HG03097 (cell line): Measurements from ENCODE around the gene LRRC4C.

Source experiments
- ATAC-seq: cut with Tn5 transposase; IDR thresholded peaks from one replicate; pipeline ENCODE4 v1.9.1; 2021; ENCODE audit not compliant: unreplicated experiment, low FRiP score

The LRRC4C gene

DNA sequence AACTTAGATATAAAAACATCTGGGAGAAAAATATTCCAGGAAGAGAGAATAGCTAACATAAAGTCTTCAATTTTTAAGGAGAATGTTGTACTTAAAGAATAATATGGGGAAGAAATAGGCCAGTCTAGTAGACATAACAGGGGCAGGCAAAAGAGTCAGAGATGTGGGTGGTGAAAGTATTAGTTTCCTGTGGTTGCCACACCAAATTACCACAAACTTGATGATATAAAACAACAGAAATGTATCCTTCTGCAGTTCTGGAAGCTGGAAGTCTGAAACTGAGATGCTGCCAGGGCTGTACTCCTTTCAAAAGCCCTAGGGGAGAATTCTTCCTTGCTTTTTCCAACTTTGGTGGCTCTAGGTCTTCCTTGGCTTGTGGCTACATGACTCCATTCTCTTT lies 1309.7 kb downstream of the LRRC4C start:
- no peak for ATAC-seq

GRCh38 chr11:40140560-40140959 lies 1318.9 kb downstream of the LRRC4C start:
- ATAC-seq: no peak

DNA sequence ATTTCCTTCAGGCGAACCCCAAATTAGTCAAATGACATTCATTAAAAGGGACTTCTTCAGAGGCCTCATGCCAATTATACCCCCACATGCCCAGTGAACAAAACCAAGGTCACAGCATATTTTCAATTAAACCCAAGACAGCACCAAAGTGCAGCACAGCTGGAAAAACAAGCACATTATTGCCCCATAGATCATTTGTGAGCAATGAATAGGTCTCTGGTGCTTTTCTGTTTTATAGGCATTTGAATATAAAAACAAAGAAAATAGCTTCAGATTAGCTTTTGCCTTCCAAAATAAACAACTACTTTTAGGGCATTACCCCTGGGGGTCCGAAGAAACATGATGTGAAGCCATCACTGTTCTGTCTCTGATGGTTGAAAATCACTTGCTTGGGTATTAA lies 1319.9 kb downstream of the LRRC4C start:
- ATAC-seq: no peak

- no peak for ATAC-seq
Measured at GRCh38 chr11:40139066-40139465, 1320.4 kb downstream of the LRRC4C start.

GRCh38 chr11:40134820-40135570 lies 1324.5 kb downstream of the LRRC4C start:
- ATAC-seq: no peak

GRCh38 chr11:40133498-40133897 lies 1326.0 kb downstream of the LRRC4C start:
- no peak for ATAC-seq

- no peak for ATAC-seq
Measured at GRCh38 chr11:40132912-40133311, 1326.5 kb downstream of the LRRC4C start.

DNA sequence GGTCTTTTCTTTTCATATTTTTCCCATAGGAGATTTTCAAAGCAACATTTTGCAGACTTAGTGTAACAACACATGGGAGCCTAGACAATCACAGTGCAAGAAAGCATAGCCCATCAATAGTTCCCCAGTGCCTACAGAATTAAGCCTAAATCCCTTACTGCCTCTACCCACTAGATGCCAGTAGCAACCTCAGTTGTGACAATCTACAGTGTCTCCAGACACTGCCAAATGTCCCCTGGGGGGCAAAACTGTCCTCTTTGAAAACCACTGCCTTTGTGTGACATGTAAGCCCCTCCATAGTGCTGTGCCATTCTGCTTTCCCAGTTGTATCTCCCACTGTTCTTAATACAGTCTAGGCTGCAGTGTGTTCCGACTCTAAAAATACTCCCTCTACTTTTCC lies 1329.0 kb downstream of the LRRC4C start:
- no peak for ATAC-seq

- no peak for ATAC-seq
Measured at GRCh38 chr11:40129266-40129665, 1330.2 kb downstream of the LRRC4C start.

DNA sequence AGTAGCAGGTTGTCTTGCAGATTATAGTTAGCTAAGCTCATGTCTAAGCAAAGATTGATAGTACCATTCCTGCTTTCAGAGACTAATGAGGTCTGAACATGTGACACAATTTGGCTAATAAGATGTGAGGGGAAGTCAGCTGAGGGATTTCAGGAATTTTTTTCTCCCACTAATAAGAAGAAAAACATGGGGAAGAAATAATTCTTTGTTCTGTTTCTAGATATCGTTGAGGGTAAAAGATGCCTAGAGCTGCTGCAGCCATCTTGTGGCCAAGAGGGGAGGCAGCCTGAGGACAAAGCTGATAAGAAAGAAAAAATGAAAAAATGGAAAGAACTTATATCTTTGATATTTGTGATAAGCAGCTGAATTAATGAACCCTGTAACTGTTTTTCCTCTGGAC lies 1334.4 kb downstream of the LRRC4C start:
- ATAC-seq: no peak

GRCh38 chr11:40119661-40120060 lies 1339.8 kb downstream of the LRRC4C start:
- ATAC-seq: no peak

- ATAC-seq: no peak
Measured at GRCh38 chr11:40118780-40119179, 1340.7 kb downstream of the LRRC4C start.

- no peak for ATAC-seq
Measured at GRCh38 chr11:40118026-40118425, 1341.4 kb downstream of the LRRC4C start.

DNA sequence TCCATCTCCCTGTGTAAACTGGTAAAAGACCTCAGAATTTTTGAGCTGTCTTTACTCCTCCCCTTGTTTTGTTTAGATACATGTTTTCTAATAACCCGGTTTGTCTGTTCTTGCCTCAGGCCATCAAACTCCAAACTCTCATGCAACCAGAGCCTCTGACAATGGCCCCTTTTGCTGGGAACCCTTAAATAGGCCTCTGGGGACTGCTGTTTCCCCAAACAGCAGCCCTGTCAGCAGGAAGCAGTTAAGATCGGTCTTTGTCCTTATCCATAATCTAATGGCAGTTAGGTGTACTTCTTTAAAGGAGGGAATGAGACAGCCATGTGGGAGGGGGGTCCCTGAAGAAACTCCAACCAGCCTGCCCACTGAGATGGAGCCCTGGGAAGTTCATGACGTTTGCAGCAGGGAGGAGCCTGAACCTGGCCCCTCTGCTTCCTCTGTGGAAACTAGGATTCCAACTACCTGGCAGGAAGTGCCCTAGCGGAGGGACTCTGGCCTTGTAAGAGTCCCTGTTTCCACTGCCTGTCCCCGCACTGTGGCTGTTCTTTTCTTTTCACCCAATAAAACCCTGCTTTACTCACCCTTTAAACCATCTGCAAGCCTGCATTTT lies 1354.4 kb downstream of the LRRC4C start:
- ATAC-seq: no peak

- no peak for ATAC-seq
Measured at GRCh38 chr11:40100781-40101180, 1358.7 kb downstream of the LRRC4C start.

- no peak for ATAC-seq
Measured at GRCh38 chr11:40100162-40100553, 1359.3 kb downstream of the LRRC4C start.

GRCh38 chr11:40099426-40100161 lies 1359.9 kb downstream of the LRRC4C start:
- no peak for ATAC-seq

GRCh38 chr11:40095446-40095845 lies 1364.0 kb downstream of the LRRC4C start:
- ATAC-seq: no peak

- ATAC-seq: no peak
Measured at GRCh38 chr11:40094954-40095353, 1364.5 kb downstream of the LRRC4C start.

DNA sequence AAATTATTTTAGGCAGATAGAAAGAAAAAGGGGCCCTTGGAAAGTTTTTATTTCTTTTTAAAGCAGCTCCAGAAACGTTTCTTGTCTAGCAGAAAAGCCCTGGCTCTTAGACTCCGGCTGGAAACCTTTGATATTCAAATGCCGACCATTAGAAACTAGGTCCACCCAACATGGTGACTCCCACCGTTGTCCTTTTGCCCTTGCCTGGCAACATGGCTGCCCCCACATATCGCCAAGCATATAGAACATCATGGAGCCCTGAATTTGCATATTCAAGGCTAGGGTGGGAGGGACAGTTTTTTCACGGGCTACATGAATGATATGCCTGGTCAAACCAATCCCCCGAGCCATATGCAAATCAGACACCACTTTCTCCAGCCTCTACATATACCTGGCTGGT lies 1379.0 kb downstream of the LRRC4C start:
- ATAC-seq: no peak
